Endothelial cell of hepatic sinusoid (primary cell): ENCODE measurements around the gene YTHDF1.

Experiments used
- in situ Hi-C: cut with HindIII; loops from 2 replicates; pipeline ENCODE4 v1.10.0; 2017; ENCODE audit warnings: low sequenced_read_pairs

Gene YTHDF1

GRCh38 chr20:63149531-63150192 is 66.3 kb downstream of the YTHDF1 start:
- in situ Hi-C loops, result loop anchor here (5.0 to 10.0 kb wide), 3 partner anchors 55 to 245 kb away; no protein-coding TSS in a partner anchor

GRCh38 chr20:63148696-63149095 is 67.2 kb downstream of the YTHDF1 start:
- in situ Hi-C loops, result loop anchor here (5.0 to 10.0 kb wide), 3 partner anchors 56 to 246 kb away; no protein-coding TSS in a partner anchor

GRCh38 chr20:63147532-63147931 is 68.4 kb downstream of the YTHDF1 start:
- in situ Hi-C loops, result loop anchor here (5.0 to 10.0 kb wide), 3 partner anchors 57 to 247 kb away; no protein-coding TSS in a partner anchor
